HG02884 (cell line): ENCODE data around the gene FYTTD1.

Experiments used
- ATAC-seq: cut with Tn5 transposase; IDR thresholded peaks from one replicate; pipeline ENCODE4 v1.9.1; 2021; ENCODE audit warnings: mild to moderate bottlenecking, moderate library complexity; ENCODE audit not compliant: unreplicated experiment

FYTTD1 gene

GRCh38 chr3:197737319-197737649, 12.4 kb upstream of the FYTTD1 start:
- no peak for ATAC-seq

- ATAC-seq: no peak
Observed at GRCh38 chr3:197737749-197738462, 11.8 kb upstream of the FYTTD1 start.

- ATAC-seq: no peak
Observed at GRCh38 chr3:197742787-197743186, 6.9 kb upstream of the FYTTD1 start.

GRCh38 chr3:197746209-197746608, 3.5 kb upstream of the FYTTD1 start:
- no peak for ATAC-seq

- no peak for ATAC-seq
Observed at GRCh38 chr3:197746801-197747237, 2.9 kb upstream of the FYTTD1 start.

- no peak for ATAC-seq
Observed at GRCh38 chr3:197748597-197749314, 927 bp upstream of the FYTTD1 start.

GRCh38 chr3:197749315-197749600, 425 bp upstream of the FYTTD1 start:
- ATAC-seq: peak; percentile 36

- ATAC-seq: no peak
Observed at GRCh38 chr3:197750396-197750831, 731 bp downstream of the FYTTD1 start.

GRCh38 chr3:197750858-197751737, 1.4 kb downstream of the FYTTD1 start:
- ATAC-seq: no peak

GRCh38 chr3:197752107-197752506, 2.4 kb downstream of the FYTTD1 start:
- ATAC-seq: no peak

GRCh38 chr3:197753263-197753662, 3.6 kb downstream of the FYTTD1 start:
- no peak for ATAC-seq

- no peak for ATAC-seq
Observed at GRCh38 chr3:197756704-197757103, 7.0 kb downstream of the FYTTD1 start.

- no peak for ATAC-seq
Observed at GRCh38 chr3:197758512-197758911, 8.8 kb downstream of the FYTTD1 start.

- no peak for ATAC-seq
Observed at GRCh38 chr3:197761784-197762183, 12.1 kb downstream of the FYTTD1 start.

- ATAC-seq: no peak
Observed at GRCh38 chr3:197775317-197775716, 25.6 kb downstream of the FYTTD1 start.

GRCh38 chr3:197782230-197782629, 32.5 kb downstream of the FYTTD1 start:
- no peak for ATAC-seq

- ATAC-seq: no peak
Observed at GRCh38 chr3:197784019-197784585, 34.4 kb downstream of the FYTTD1 start.

GRCh38 chr3:197787412-197787811, 37.7 kb downstream of the FYTTD1 start:
- no peak for ATAC-seq

- no peak for ATAC-seq
Observed at GRCh38 chr3:197789309-197789708, 39.6 kb downstream of the FYTTD1 start.

GRCh38 chr3:197790033-197790432, 40.4 kb downstream of the FYTTD1 start:
- ATAC-seq: no peak

GRCh38 chr3:197791113-197791891, 41.6 kb downstream of the FYTTD1 start, which contains the start of gene LRCH3:
Gene LRCH3, plus strand, starts transcription at chr3:197791254. Its CDS starts 25 bp downstream, at chr3:197791279.
- peak; percentile 59 for ATAC-seq
